ENCODE measurements around the gene TSR2. TPM values are rescaled to one million over a fixed set of nuclear protein-coding genes. Genes with fewer than 3 reads are reported as not detected.
A peak's percentile ranks its signal among the peaks of the same experiment; 100 is the strongest.

TSR2 gene
- total and polyA plus RNA-seq, 3 donors from 2014 or later = 24.9 to 41.3 (median 30.1) TPM

- no peak overlapping the region for H3K27ac ChIP-seq
- H3K36me3 ChIP-seq (ENCODE audit: low read depth, missing control alignments) = no peaks in the 10 kb centered on the region
- intact Hi-C loops (cut with DNase I; ENCODE audit: low total_unique reads) = no loop called here
- DNase-seq = no peak
- H3K4me3 ChIP-seq = no peak overlapping the region
- 41 to 66% methylated on average over 2 of the region's 3 CpGs for WGBS, 2 donors
- H3K4me1 ChIP-seq = no peaks in the 10 kb centered on the region
- H3K27me3 ChIP-seq = no peaks in the 10 kb centered on the region
- TF ChIP-seq, protein P1, sequence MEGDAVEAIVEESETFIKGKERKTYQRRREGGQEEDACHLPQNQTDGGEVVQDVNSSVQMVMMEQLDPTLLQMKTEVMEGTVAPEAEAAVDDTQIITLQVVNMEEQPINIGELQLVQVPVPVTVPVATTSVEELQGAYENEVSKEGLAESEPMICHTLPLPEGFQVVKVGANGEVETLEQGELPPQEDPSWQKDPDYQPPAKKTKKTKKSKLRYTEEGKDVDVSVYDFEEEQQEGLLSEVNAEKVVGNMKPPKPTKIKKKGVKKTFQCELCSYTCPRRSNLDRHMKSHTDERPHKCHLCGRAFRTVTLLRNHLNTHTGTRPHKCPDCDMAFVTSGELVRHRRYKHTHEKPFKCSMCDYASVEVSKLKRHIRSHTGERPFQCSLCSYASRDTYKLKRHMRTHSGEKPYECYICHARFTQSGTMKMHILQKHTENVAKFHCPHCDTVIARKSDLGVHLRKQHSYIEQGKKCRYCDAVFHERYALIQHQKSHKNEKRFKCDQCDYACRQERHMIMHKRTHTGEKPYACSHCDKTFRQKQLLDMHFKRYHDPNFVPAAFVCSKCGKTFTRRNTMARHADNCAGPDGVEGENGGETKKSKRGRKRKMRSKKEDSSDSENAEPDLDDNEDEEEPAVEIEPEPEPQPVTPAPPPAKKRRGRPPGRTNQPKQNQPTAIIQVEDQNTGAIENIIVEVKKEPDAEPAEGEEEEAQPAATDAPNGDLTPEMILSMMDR (IDR thresholded peaks at IDR 0.05) = no peak
- TF ChIP-seq POLR2A (IDR thresholded peaks at IDR 0.05) = no peak
- no peaks in the 10 kb centered on the region for H3K9me3 ChIP-seq
Observed at GRCh38 chrX:54413753-54414152, 26.5 kb upstream of the TSR2 start.

- no peak for TF ChIP-seq POLR2A (IDR thresholded peaks at IDR 0.05)
- TF ChIP-seq, protein P1 (IDR thresholded peaks at IDR 0.05) = no peak
- no peak overlapping the region for H3K4me3 ChIP-seq
- H3K27ac ChIP-seq = no peak overlapping the region
- H3K9me3 ChIP-seq = no peaks in the 10 kb centered on the region
- no peaks in the 10 kb centered on the region for H3K27me3 ChIP-seq
- no peak for DNase-seq
- intact Hi-C loops (cut with DNase I; ENCODE audit: low total_unique reads) = no loop called here
- WGBS, 2 donors = 32 to 45% methylated on average over 10 to 13 of the region's 13 CpGs
- no peaks in the 10 kb centered on the region for H3K4me1 ChIP-seq
- no peaks in the 10 kb centered on the region for H3K36me3 ChIP-seq (ENCODE audit: low read depth, missing control alignments)
Observed at GRCh38 chrX:54415534-54416350, 24.5 kb upstream of the TSR2 start.

DNA sequence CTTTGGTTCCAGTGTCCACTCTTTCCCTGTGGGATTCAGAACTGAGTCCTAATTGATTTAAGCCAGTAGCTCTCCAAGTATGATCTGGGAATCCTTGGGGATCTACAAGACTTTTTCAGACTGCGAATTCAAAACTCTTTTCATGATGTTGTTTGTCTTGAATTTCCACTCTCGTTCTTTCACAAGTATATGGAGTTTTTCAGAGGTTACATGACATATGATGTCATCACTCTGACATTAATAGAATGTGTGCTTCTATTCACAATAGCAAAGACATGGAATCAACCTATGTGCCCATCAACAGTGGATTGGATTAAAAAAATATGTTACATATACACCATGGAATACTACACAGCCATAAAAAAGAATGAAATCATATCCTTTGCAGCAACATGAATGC lies 23.2 kb upstream of the TSR2 start:
- intact Hi-C loops (cut with DNase I; ENCODE audit: low total_unique reads) = no loop called here
- TF ChIP-seq, protein P1 (IDR thresholded peaks at IDR 0.05) = no peak
- no peak for TF ChIP-seq POLR2A (IDR thresholded peaks at IDR 0.05)
- no peaks in the 10 kb centered on the region for H3K27me3 ChIP-seq
- 84 to 100% methylated on average over 2 of the region's 2 CpGs for WGBS, 2 donors
- H3K36me3 ChIP-seq (ENCODE audit: low read depth, missing control alignments) = no peaks in the 10 kb centered on the region
- H3K27ac ChIP-seq = no peak overlapping the region
- H3K9me3 ChIP-seq = no peaks in the 10 kb centered on the region
- no peak for DNase-seq
- H3K4me1 ChIP-seq = no peaks in the 10 kb centered on the region
- no peak overlapping the region for H3K4me3 ChIP-seq

- Histone ChIP-seq H3K27me3 (no peaks in the 10 kb centered on the region), H3K36me3 (ENCODE audit: low read depth, missing control alignments) (no peaks in the 10 kb centered on the region), H3K4me3 (no peak overlapping the region), H3K27ac (peak overlapping the region; percentile 63 to 73), H3K9me3 (no peaks in the 10 kb centered on the region), H3K4me1 (no peaks in the 10 kb centered on the region)
- peak; percentile 71 for DNase-seq
- intact Hi-C loops (cut with DNase I; ENCODE audit: low total_unique reads) = no loop called here
- 35 to 46% methylated on average over 3 of the region's 3 CpGs for WGBS, 2 donors
- TF ChIP-seq POLR2A (IDR thresholded peaks at IDR 0.05) = no peak
- TF ChIP-seq, protein P1 (IDR thresholded peaks at IDR 0.05) = no peak
Observed at GRCh38 chrX:54419559-54420302, 20.5 kb upstream of the TSR2 start.
